Astrocyte (in vitro differentiated cells and primary cell): ENCODE data around the gene AQP7.

Experiments
- CTCF ChIP-seq: IDR thresholded peaks from 2 replicates; pipeline ENCODE4 v1.5.1; 2011; ENCODE audit warnings: low read depth, mild to moderate bottlenecking, inconsistent platforms, low read length, moderate library complexity; ENCODE audit not compliant: insufficient read depth
- EZH2 ChIP-seq: IDR thresholded peaks from 2 replicates; pipeline ENCODE4 v1.6.1; 2012; ENCODE audit warnings: mild to moderate bottlenecking, low read length, inconsistent platforms; ENCODE audit not compliant: insufficient read depth

- TF ChIP-seq CTCF (no peak), EZH2 (no peak)
These were observed 14.0 kb downstream of the AQP7 start for GRCh38 chr9:33388110-33388994.
